ENCODE data around the gene CD79B.

The CD79B gene

GRCh38 chr17:63931981-63932561 lies at the start of gene CD79B:
Gene CD79B (minus strand): TSS chr17:63932331. CDS start chr17:63932261, 70 bp downstream.
- Histone ChIP-seq H3K9ac (ENCODE audit: low read length) (no peak within 1 kb of the TSS), H3K4me3 (ENCODE audit: low read length) (no peak within 1 kb of the TSS), H3K4me1 (ENCODE audit: control insufficient read depth, low read depth, low read length) (no peaks in the 10 kb centered on the region), H3K9me3 (ENCODE audit: control insufficient read depth, low read depth, low read length) (no peaks in the 10 kb centered on the region), H3K36me3 (ENCODE audit: control insufficient read depth, low read depth, low read length) (no peaks in the 10 kb centered on the region), H3K27ac (ENCODE audit: low read length) (no peak within 1 kb of the TSS), H3K27me3 (ENCODE audit: control insufficient read depth, insufficient read depth, low read length) (no peaks in the 10 kb centered on the region)

- Histone ChIP-seq H3K27me3 (ENCODE audit: control insufficient read depth, insufficient read depth, low read length) (no peaks in the 10 kb centered on the region), H3K9ac (ENCODE audit: low read length) (no peak overlapping the region), H3K36me3 (ENCODE audit: control insufficient read depth, low read depth, low read length) (no peaks in the 10 kb centered on the region), H3K27ac (ENCODE audit: low read length) (no peak overlapping the region), H3K9me3 (ENCODE audit: control insufficient read depth, low read depth, low read length) (peaks cover 2% of the 10 kb centered on the region), H3K4me1 (ENCODE audit: control insufficient read depth, low read depth, low read length) (no peaks in the 10 kb centered on the region), H3K4me3 (ENCODE audit: low read length) (no peak overlapping the region)
These were observed 46.4 kb upstream of the CD79B start for GRCh38 chr17:63978272-63979200.

GRCh38 chr17:63976702-63977101 lies 44.6 kb upstream of the CD79B start:
- no peaks in the 10 kb centered on the region for H3K4me1 ChIP-seq (ENCODE audit: control insufficient read depth, low read depth, low read length)
- H3K9ac ChIP-seq (ENCODE audit: low read length), result no peak overlapping the region
- no peak overlapping the region for H3K27ac ChIP-seq (ENCODE audit: low read length)
- H3K4me3 ChIP-seq (ENCODE audit: low read length), result no peak overlapping the region
- H3K36me3 ChIP-seq (ENCODE audit: control insufficient read depth, low read depth, low read length), result no peaks in the 10 kb centered on the region
- H3K27me3 ChIP-seq (ENCODE audit: control insufficient read depth, insufficient read depth, low read length), result no peaks in the 10 kb centered on the region
- H3K9me3 ChIP-seq (ENCODE audit: control insufficient read depth, low read depth, low read length), result no peaks in the 10 kb centered on the region

- no peak overlapping the region for H3K4me3 ChIP-seq (ENCODE audit: low read length)
- no peak overlapping the region for H3K9ac ChIP-seq (ENCODE audit: low read length)
- no peaks in the 10 kb centered on the region for H3K9me3 ChIP-seq (ENCODE audit: control insufficient read depth, low read depth, low read length)
- H3K36me3 ChIP-seq (ENCODE audit: control insufficient read depth, low read depth, low read length), result no peaks in the 10 kb centered on the region
- no peaks in the 10 kb centered on the region for H3K27me3 ChIP-seq (ENCODE audit: control insufficient read depth, insufficient read depth, low read length)
- no peak overlapping the region for H3K27ac ChIP-seq (ENCODE audit: low read length)
- H3K4me1 ChIP-seq (ENCODE audit: control insufficient read depth, low read depth, low read length), result no peaks in the 10 kb centered on the region
These were observed 43.5 kb upstream of the CD79B start for GRCh38 chr17:63975541-63976092.

- Histone ChIP-seq H3K9me3 (ENCODE audit: control insufficient read depth, low read depth, low read length) (no peaks in the 10 kb centered on the region), H3K27me3 (ENCODE audit: control insufficient read depth, insufficient read depth, low read length) (no peaks in the 10 kb centered on the region), H3K27ac (ENCODE audit: low read length) (no peak overlapping the region), H3K4me1 (ENCODE audit: control insufficient read depth, low read depth, low read length) (no peaks in the 10 kb centered on the region), H3K36me3 (ENCODE audit: control insufficient read depth, low read depth, low read length) (no peaks in the 10 kb centered on the region), H3K4me3 (ENCODE audit: low read length) (no peak overlapping the region), H3K9ac (ENCODE audit: low read length) (no peak overlapping the region)
These were observed 42.6 kb upstream of the CD79B start for GRCh38 chr17:63974594-63975192.

GRCh38 chr17:63973930-63974593 lies 41.9 kb upstream of the CD79B start:
- H3K27me3 ChIP-seq (ENCODE audit: control insufficient read depth, insufficient read depth, low read length), result no peaks in the 10 kb centered on the region
- H3K36me3 ChIP-seq (ENCODE audit: control insufficient read depth, low read depth, low read length), result no peaks in the 10 kb centered on the region
- H3K4me3 ChIP-seq (ENCODE audit: low read length), result no peak overlapping the region
- H3K9me3 ChIP-seq (ENCODE audit: control insufficient read depth, low read depth, low read length), result no peaks in the 10 kb centered on the region
- no peak overlapping the region for H3K9ac ChIP-seq (ENCODE audit: low read length)
- H3K4me1 ChIP-seq (ENCODE audit: control insufficient read depth, low read depth, low read length), result no peaks in the 10 kb centered on the region
- no peak overlapping the region for H3K27ac ChIP-seq (ENCODE audit: low read length)

- H3K4me3 ChIP-seq (ENCODE audit: low read length), result no peak overlapping the region
- no peaks in the 10 kb centered on the region for H3K9me3 ChIP-seq (ENCODE audit: control insufficient read depth, low read depth, low read length)
- no peak overlapping the region for H3K9ac ChIP-seq (ENCODE audit: low read length)
- H3K36me3 ChIP-seq (ENCODE audit: control insufficient read depth, low read depth, low read length), result no peaks in the 10 kb centered on the region
- no peaks in the 10 kb centered on the region for H3K27me3 ChIP-seq (ENCODE audit: control insufficient read depth, insufficient read depth, low read length)
- H3K27ac ChIP-seq (ENCODE audit: low read length), result no peak overlapping the region
- H3K4me1 ChIP-seq (ENCODE audit: control insufficient read depth, low read depth, low read length), result no peaks in the 10 kb centered on the region
These were observed 41.1 kb upstream of the CD79B start for GRCh38 chr17:63973247-63973646.

- H3K4me3 ChIP-seq (ENCODE audit: low read length), result no peak within 1 kb of the TSS
- no peaks in the 10 kb centered on the region for H3K9me3 ChIP-seq (ENCODE audit: control insufficient read depth, low read depth, low read length)
- no peaks in the 10 kb centered on the region for H3K4me1 ChIP-seq (ENCODE audit: control insufficient read depth, low read depth, low read length)
- H3K27ac ChIP-seq (ENCODE audit: low read length), result no peak within 1 kb of the TSS
- H3K27me3 ChIP-seq (ENCODE audit: control insufficient read depth, insufficient read depth, low read length), result no peaks in the 10 kb centered on the region
- no peaks in the 10 kb centered on the region for H3K36me3 ChIP-seq (ENCODE audit: control insufficient read depth, low read depth, low read length)
- no peak within 1 kb of the TSS for H3K9ac ChIP-seq (ENCODE audit: low read length)
These were observed 40.7 kb upstream of the CD79B start, which contains the start of gene SCN4A for GRCh38 chr17:63972796-63973195. Gene SCN4A (minus strand): TSS chr17:63972918. CDS start chr17:63972841, 77 bp downstream.

GRCh38 chr17:63969278-63969677 lies 37.1 kb upstream of the CD79B start:
- H3K4me3 ChIP-seq (ENCODE audit: low read length), result no peak overlapping the region
- no peaks in the 10 kb centered on the region for H3K4me1 ChIP-seq (ENCODE audit: control insufficient read depth, low read depth, low read length)
- H3K27me3 ChIP-seq (ENCODE audit: control insufficient read depth, insufficient read depth, low read length), result no peaks in the 10 kb centered on the region
- no peak overlapping the region for H3K27ac ChIP-seq (ENCODE audit: low read length)
- no peak overlapping the region for H3K9ac ChIP-seq (ENCODE audit: low read length)
- no peaks in the 10 kb centered on the region for H3K36me3 ChIP-seq (ENCODE audit: control insufficient read depth, low read depth, low read length)
- H3K9me3 ChIP-seq (ENCODE audit: control insufficient read depth, low read depth, low read length), result no peaks in the 10 kb centered on the region

GRCh38 chr17:63967953-63968352 lies 35.8 kb upstream of the CD79B start:
- Histone ChIP-seq H3K4me1 (ENCODE audit: control insufficient read depth, low read depth, low read length) (no peaks in the 10 kb centered on the region), H3K9me3 (ENCODE audit: control insufficient read depth, low read depth, low read length) (no peaks in the 10 kb centered on the region), H3K36me3 (ENCODE audit: control insufficient read depth, low read depth, low read length) (no peaks in the 10 kb centered on the region), H3K4me3 (ENCODE audit: low read length) (no peak overlapping the region), H3K27me3 (ENCODE audit: control insufficient read depth, insufficient read depth, low read length) (no peaks in the 10 kb centered on the region), H3K27ac (ENCODE audit: low read length) (no peak overlapping the region), H3K9ac (ENCODE audit: low read length) (no peak overlapping the region)

GRCh38 chr17:63966646-63967264 lies 34.6 kb upstream of the CD79B start:
- H3K27me3 ChIP-seq (ENCODE audit: control insufficient read depth, insufficient read depth, low read length), result no peaks in the 10 kb centered on the region
- no peak overlapping the region for H3K9ac ChIP-seq (ENCODE audit: low read length)
- peaks cover 9% of the 10 kb centered on the region for H3K4me1 ChIP-seq (ENCODE audit: control insufficient read depth, low read depth, low read length)
- H3K27ac ChIP-seq (ENCODE audit: low read length), result no peak overlapping the region
- H3K36me3 ChIP-seq (ENCODE audit: control insufficient read depth, low read depth, low read length), result no peaks in the 10 kb centered on the region
- no peaks in the 10 kb centered on the region for H3K9me3 ChIP-seq (ENCODE audit: control insufficient read depth, low read depth, low read length)
- no peak overlapping the region for H3K4me3 ChIP-seq (ENCODE audit: low read length)

All from iPS-18a (cell line).